Keratinocyte (primary cell): ENCODE measurements around the gene CNTRL. TPM values are rescaled to one million over a fixed set of nuclear protein-coding genes. Genes with fewer than 3 reads are reported as not detected.

Source experiments
- DNase-seq: peaks from one replicate; pipeline ENCODE4 v3.0.0-alpha.2; 2011; ENCODE audit warnings: low read depth, missing footprints, low spot score
- FAIRE-seq: peaks from 2 replicates; lab custom pipeline; 2011; peaks lifted over from hg19 to GRCh38; lab: Jason Lieb, UNC
- H2AFZ ChIP-seq: 2 replicates; pipeline ENCODE4 v1.6.0; 2012; ENCODE audit warnings: low read length, control low read depth, inconsistent platforms; ENCODE audit not compliant: control insufficient read depth
- H3K27ac ChIP-seq: 2 replicates; pipeline ENCODE4 v1.5.1; 2011; ENCODE audit warnings: low read length; ENCODE audit not compliant: control insufficient read depth, insufficient read depth
- H3K27me3 ChIP-seq: 3 replicates; pipeline ENCODE4 v1.6.0; 2011; ENCODE audit warnings: low read length; ENCODE audit not compliant: control insufficient read depth, insufficient read depth; ENCODE audit errors: extremely low read depth
- H3K36me3 ChIP-seq, 2 experiments: 2 replicates in 1 of 2; 3 replicates in 1 of 2; pipeline ENCODE4 v1.5.1; 2011; ENCODE audit warnings: low read length in 2 of 2, mild to moderate bottlenecking in 1 of 2; ENCODE audit not compliant: control insufficient read depth in 2 of 2, insufficient read depth in 2 of 2; ENCODE audit errors: extremely low read depth in 1 of 2
- H3K4me1 ChIP-seq: 3 replicates; pipeline ENCODE4 v1.5.1; 2011; ENCODE audit warnings: low read length; ENCODE audit not compliant: control insufficient read depth, insufficient read depth; ENCODE audit errors: extremely low read depth
- H3K4me2 ChIP-seq: 3 replicates; pipeline ENCODE4 v1.6.0; 2011; ENCODE audit warnings: low read depth, low read length; ENCODE audit not compliant: control insufficient read depth, insufficient read depth; ENCODE audit errors: extremely low read depth
- H3K4me3 ChIP-seq, 3 experiments: fragments of 200-600 bp in 1 of 3; sonication (generic) in 1 of 3; 2 replicates in 2 of 3; 3 replicates in 1 of 3; pipeline ENCODE4 v1.5.1; 2011 to 2016; ENCODE audit warnings: low read length in 3 of 3, mild to moderate bottlenecking in 3 of 3, control low read depth in 2 of 3, inconsistent platforms in 1 of 3, low read depth in 1 of 3, mixed read lengths in 1 of 3, mixed run types in 1 of 3, moderate library complexity in 1 of 3; ENCODE audit not compliant: control insufficient read depth in 2 of 3, insufficient read depth in 2 of 3; ENCODE audit errors: extremely low read depth in 1 of 3
- H3K79me2 ChIP-seq: 2 replicates; pipeline ENCODE4 v1.6.0; 2012; ENCODE audit warnings: low read length; ENCODE audit not compliant: control insufficient read depth, insufficient read depth
- H3K9ac ChIP-seq: 3 replicates; pipeline ENCODE4 v1.6.0; 2011; ENCODE audit warnings: low read length; ENCODE audit not compliant: control insufficient read depth, insufficient read depth; ENCODE audit errors: extremely low read depth
- H3K9me1 ChIP-seq: 3 replicates; pipeline ENCODE4 v1.6.0; 2011; ENCODE audit warnings: low read length; ENCODE audit not compliant: control insufficient read depth, insufficient read depth; ENCODE audit errors: extremely low read depth
- H3K9me3 ChIP-seq: 2 replicates; pipeline ENCODE4 v1.5.1; 2012; ENCODE audit warnings: low read depth, low read length; ENCODE audit not compliant: control insufficient read depth
- H4K20me1 ChIP-seq: 3 replicates; pipeline ENCODE4 v1.6.0; 2011; ENCODE audit warnings: low read length; ENCODE audit not compliant: control insufficient read depth, insufficient read depth; ENCODE audit errors: extremely low read depth
- EZH2 ChIP-seq: IDR thresholded peaks from one replicate; pipeline ENCODE4 v1.6.1; 2012; ENCODE audit warnings: inconsistent platforms, mild to moderate bottlenecking, low read length, moderate library complexity
- dilution Hi-C: fragments of 300-500 bp; cut with MboI; formaldehyde crosslinking; loops from one replicate; pipeline ENCODE4 v1.7.0; 2020; ENCODE audit warnings: low sequenced_read_pairs; ENCODE audit not compliant: extremely low pct_ligation_motif_present
- polyA plus RNA-seq, 5 experiments: library from polyadenylated mRNA; depleted of rRNA in 3 of 5; stranded (reverse) in 3 of 5; stranded (forward) in 1 of 5; unstranded in 1 of 5; fragments of >200 nt; gene quantifications; 1 replicate in 1 of 5; 2 replicates in 3 of 5; 3 replicates in 1 of 5; pipeline versions ENCODE4 v1.2.1 to v1.2.3, GENCODE V29; 2011 to 2012; ENCODE audit warnings: missing spikeins in 2 of 5, low read depth in 1 of 5, low replicate concordance in 1 of 5
- TF ChIP-seq, protein P1 (sequence below), 3 experiments: IDR thresholded peaks in 1 of 3; conservative IDR thresholded peaks in 1 of 3; optimal IDR thresholded peaks in 1 of 3; 2 replicates in 2 of 3; 3 replicates in 1 of 3; pipeline versions ENCODE3 to v1.5.1; 2011; ENCODE audit warnings: low read length in 3 of 3, mild to moderate bottlenecking in 3 of 3, moderate library complexity in 2 of 3, control low read depth in 1 of 3, inconsistent platforms in 1 of 3; ENCODE audit not compliant: insufficient read depth in 2 of 3; ENCODE audit errors: extremely low read depth in 1 of 3

CNTRL gene
- polyA plus RNA-seq, 1 donor (not counting 4 experiments of a cell fraction or from before 2014, with no cell fraction given): 5.3 TPM

DNA sequence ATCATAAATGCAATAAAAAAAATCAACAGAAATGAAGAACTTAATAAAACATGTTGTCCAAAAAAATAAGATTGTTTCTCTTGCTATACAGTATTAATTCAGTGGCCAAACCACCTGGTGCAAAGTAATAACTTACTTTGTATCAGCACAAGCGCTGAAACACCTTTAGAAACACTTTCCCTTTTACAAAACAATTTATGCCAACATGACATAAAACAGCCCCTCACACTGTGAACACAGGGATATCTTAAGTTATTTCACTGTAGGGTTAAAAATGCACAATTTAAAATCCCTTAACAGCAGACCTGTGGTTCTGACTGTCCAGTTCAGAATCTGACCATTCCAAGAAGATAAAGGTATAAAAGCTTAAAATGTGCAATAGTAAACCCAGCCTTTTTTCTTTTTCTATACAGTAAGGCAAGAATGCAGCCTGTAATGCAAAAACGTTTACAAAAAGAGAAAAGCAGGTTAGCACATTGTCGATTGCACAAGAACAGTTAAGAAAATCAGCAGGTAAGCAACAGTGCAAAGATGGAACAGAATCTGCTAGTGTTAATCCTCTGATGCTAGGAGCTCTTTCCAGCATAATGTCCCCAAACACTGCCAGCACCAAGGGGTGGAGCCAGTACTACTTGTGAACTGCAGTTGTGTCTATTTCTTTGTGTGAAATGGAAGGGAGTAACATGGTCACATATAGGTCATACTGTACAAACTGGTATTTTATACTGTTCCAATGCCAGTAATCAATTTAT, 105.4 kb downstream of the CNTRL start:
- Histone ChIP-seq H3K9me1 (no peaks in the 10 kb centered on the region), H3K79me2 (peaks cover 23% of the 10 kb centered on the region), H3K27me3 (no peaks in the 10 kb centered on the region), H2AFZ (no peak overlapping the region), H3K4me1 (no peaks in the 10 kb centered on the region), H3K9ac (no peak overlapping the region), H3K36me3 (peaks cover 17 to 35% of the 10 kb centered on the region in 2 experiments), H3K4me3 (no peak overlapping the region), H3K27ac (no peak overlapping the region), H4K20me1 (no peaks in the 10 kb centered on the region), H3K9me3 (no peaks in the 10 kb centered on the region), H3K4me2 (no peak overlapping the region)
- dilution Hi-C loops: no loop called here
- FAIRE-seq: peak; percentile 51
- TF ChIP-seq EZH2: no peak
- TF ChIP-seq, protein P1, sequence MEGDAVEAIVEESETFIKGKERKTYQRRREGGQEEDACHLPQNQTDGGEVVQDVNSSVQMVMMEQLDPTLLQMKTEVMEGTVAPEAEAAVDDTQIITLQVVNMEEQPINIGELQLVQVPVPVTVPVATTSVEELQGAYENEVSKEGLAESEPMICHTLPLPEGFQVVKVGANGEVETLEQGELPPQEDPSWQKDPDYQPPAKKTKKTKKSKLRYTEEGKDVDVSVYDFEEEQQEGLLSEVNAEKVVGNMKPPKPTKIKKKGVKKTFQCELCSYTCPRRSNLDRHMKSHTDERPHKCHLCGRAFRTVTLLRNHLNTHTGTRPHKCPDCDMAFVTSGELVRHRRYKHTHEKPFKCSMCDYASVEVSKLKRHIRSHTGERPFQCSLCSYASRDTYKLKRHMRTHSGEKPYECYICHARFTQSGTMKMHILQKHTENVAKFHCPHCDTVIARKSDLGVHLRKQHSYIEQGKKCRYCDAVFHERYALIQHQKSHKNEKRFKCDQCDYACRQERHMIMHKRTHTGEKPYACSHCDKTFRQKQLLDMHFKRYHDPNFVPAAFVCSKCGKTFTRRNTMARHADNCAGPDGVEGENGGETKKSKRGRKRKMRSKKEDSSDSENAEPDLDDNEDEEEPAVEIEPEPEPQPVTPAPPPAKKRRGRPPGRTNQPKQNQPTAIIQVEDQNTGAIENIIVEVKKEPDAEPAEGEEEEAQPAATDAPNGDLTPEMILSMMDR (optimal IDR thresholded peaks at IDR 0.05 in 1 of 3, IDR thresholded peaks at IDR 0.05 in 1 of 3, conservative IDR thresholded peaks at IDR 0.05 in 1 of 3; ENCODE audit: extremely low read depth in 1 of 3, insufficient read depth in 2 of 3, low read length in 3 of 3): no peak
- DNase-seq: no peak

DNA sequence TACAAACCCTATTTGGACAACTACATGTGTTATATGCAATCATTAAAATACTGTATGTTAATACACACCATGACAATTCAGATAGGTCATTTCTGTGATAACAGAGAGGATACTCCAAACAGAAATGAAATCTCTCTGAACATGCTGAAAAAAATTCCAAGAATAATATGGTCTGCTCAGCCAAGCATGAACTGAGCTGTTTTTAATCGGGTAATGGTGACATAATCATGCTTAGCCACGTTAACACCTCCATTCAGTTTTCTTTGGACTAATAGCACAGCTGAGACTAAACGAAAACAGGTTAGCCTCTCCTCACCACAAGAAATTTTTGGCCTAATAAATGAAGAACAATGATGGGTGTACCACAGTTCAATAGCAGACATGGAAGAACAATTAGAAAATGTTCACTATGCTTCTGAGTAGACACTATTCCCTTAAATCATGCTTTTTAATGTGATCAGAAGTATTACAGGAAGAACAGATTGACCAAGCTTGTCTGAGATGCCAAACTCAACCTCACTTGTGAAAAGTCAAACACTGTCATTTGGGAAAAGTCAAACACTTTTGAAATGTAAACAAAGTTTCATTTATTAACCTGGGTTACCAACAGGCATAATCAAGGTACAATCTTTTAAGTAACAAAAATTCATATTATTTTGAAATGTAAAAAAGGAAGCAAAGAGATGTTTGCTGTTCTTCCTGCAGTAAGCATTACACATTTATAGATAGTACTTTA, 107.5 kb downstream of the CNTRL start:
- Histone ChIP-seq H3K79me2 (peaks cover 44% of the 10 kb centered on the region), H3K27ac (no peak overlapping the region), H3K9me3 (no peaks in the 10 kb centered on the region), H2AFZ (no peak overlapping the region), H4K20me1 (no peaks in the 10 kb centered on the region), H3K4me2 (no peak overlapping the region), H3K4me1 (no peaks in the 10 kb centered on the region), H3K9ac (no peak overlapping the region), H3K4me3 (no peak overlapping the region), H3K36me3 (peaks cover 22 to 37% of the 10 kb centered on the region in 2 experiments), H3K9me1 (no peaks in the 10 kb centered on the region), H3K27me3 (no peaks in the 10 kb centered on the region)
- DNase-seq: no peak
- TF ChIP-seq, protein P1 (optimal IDR thresholded peaks at IDR 0.05 in 1 of 3, IDR thresholded peaks at IDR 0.05 in 1 of 3, conservative IDR thresholded peaks at IDR 0.05 in 1 of 3; ENCODE audit: extremely low read depth in 1 of 3, insufficient read depth in 2 of 3, low read length in 3 of 3): no peak
- no peak for TF ChIP-seq EZH2
- dilution Hi-C loops: no loop called here
- no peak for FAIRE-seq
